HG03442 (cell line): ENCODE data around the gene ARHGAP25.

Experiments used
- ATAC-seq: cut with Tn5 transposase; IDR thresholded peaks from one replicate; pipeline ENCODE4 v1.9.1; 2021; ENCODE audit warnings: mild to moderate bottlenecking, moderate library complexity; ENCODE audit not compliant: unreplicated experiment

Gene ARHGAP25

DNA sequence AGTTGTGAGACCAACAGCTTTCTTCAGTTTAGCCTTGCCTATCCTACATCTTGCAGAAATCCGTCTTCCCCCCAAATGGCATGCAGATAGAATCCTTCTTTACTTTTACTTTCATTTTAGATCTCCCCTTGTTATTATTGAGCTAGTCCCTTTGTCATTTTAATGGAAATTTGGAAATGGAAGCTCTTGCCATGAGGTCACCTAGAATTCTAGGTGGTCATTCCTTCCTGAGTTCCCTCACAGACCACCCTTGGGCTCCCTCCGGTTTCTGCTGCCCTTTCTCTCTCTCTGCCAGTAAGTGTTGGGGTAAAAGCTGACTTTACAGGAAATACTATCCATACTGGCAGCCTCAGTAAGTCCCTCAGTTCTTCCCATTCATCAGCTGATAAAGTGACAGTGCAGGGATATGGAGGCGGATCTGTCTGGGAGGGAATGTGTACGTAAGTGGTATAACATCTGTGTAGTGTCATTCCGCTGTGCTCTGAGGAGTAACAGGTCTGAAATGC lies 30.2 kb downstream of the ARHGAP25 start:
- no peak for ATAC-seq

DNA sequence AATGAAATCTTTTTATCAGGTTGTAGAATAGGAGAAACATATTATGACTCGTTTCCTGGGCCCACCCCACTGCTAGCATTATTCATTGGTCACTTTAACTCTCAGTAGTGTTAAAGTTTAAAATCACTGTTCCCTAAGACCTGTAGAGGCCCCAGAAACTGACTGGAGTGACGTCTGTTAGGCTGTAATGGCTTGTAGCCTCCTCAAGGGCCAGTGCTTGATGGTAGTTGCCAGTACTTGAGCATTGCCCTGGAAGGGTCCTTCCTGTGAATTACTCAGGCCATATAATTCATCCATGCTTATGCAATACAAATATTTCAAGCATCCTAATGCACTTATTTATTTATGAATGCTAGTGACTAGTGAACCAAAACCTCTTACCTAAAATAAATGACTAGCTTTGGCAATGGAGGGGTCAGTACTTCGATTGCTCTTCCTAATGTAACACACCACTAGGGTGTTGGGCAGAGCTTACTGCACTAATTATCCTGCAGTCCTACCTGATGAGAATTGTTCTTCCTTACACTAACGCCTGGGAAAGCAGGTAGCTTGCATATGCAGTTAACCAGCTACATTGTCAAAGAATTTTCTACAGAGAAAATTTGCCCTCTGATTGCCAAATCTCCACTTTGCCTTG lies 31.2 kb downstream of the ARHGAP25 start:
- no peak for ATAC-seq

DNA sequence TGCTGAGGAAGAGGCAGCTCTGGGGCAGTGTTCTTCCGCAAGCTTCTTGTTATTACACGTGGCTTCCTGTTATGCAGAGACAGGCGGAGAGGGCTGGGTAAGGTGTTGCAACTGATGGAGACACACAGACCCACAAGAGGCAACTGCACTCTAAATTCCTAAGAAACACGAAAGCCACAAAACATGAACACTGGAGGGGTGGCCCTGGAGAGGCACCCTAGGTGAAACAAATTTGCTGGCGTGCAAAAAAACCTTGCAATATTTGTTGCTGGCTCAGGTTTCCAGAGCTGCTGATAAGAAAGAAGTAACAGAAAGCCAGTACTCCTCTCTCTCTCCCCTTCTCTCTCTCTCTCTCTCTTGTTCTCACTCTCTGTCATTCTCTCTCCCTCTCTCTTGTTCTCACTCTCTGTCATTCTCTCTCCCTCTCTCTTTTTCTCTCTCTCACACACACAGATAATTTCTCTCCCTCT lies 31.8 kb downstream of the ARHGAP25 start:
- no peak for ATAC-seq

DNA sequence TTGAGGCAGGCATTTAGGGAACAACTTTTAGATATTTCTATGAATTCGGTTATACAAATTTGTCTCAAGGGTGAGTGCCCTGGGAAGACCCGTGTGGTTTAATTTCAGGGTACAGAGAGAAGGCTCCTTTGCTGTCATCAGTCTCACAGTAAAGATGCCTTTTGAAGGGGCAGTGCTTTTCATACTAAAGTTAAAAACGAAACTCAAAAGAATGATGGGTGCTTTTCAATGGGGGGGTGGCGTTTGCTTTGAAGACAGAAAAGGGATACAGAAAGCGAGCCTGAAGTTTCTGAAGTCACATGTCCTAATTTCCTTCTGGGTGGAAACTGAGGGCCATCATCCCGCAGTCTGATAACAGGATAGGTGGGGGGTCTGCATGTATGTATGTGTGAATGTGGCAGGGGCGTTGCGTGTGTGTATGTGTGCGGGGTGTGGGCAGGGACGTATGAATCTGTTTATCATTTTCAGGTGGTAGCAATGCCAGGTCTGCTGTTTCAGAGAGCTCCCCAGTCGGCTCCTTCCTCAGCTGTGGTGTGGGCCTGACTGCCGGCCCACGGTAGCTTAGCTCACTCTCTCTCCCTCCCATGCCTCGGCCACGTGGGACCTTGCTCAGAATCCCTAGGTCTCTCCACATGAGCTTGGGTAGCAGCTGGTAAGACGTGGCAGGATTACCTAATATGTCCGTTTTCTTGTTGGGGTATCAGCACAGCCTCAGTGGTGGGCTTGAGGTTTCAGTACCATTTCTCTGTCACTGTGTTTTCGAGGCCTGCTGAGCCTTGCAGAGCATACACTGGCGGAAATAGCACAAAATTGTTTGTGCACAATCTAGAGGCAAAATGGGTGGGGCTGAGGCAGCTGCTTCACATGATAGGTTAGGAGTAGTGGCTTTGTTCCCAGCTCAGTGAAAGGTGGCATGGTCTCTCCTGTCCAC lies 32.7 kb downstream of the ARHGAP25 start:
- no peak for ATAC-seq

DNA sequence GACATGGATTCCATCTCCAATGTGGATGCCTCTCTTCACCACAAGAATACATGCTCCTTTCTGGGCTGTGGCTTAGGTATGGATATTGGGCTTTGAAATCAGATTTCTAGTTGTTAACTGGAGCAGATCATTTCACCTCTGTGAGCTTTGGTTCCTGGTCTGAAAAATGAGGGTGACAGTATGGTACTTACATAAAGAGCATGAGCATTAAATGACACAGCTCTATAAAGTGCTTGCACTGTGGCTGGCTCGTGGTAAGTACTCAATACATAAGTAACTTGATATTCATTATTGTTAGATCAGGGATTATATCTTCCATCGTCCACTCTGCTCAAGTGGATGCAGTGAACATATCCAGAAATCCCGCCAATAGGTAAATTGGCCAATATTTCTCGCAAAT lies 33.4 kb downstream of the ARHGAP25 start:
- no peak for ATAC-seq

DNA sequence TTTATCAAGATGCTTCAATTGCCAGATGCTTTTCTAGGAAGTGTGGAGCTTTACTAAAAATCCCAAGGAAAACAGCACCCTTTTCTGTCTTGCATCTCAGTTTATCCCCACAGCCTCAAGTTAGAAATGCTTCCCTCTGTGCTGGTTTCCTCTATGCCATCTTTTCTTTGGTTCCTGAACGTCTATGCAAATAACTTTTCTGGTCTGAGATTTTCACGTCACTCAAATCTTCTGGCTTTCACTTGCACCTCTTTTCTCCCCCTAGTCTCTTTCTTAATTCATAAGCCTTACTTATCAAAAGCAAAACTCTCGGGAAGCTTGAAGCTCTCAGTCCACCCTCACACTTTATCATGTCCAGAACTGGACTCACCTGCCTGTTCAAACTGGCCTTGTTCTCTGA lies 33.9 kb downstream of the ARHGAP25 start:
- no peak for ATAC-seq

DNA sequence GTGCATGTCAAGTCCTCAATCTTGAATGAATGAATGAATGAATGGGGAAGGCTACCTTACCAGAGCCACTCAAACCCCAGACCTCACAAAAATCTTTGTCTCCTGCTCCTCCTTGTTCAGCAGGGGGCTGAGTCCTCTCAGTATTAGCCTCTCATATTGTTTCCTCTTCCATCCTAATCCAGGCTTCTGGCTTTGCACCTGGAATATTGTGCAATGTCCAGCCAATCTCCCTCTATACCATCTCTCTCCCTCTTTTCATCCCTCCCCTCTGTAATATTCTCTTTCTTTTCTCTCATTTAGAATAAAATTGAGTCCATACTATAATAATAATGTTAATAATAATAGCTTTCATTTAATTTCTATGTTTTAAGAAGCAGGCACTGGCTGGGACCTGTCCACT lies 34.3 kb downstream of the ARHGAP25 start:
- no peak for ATAC-seq

DNA sequence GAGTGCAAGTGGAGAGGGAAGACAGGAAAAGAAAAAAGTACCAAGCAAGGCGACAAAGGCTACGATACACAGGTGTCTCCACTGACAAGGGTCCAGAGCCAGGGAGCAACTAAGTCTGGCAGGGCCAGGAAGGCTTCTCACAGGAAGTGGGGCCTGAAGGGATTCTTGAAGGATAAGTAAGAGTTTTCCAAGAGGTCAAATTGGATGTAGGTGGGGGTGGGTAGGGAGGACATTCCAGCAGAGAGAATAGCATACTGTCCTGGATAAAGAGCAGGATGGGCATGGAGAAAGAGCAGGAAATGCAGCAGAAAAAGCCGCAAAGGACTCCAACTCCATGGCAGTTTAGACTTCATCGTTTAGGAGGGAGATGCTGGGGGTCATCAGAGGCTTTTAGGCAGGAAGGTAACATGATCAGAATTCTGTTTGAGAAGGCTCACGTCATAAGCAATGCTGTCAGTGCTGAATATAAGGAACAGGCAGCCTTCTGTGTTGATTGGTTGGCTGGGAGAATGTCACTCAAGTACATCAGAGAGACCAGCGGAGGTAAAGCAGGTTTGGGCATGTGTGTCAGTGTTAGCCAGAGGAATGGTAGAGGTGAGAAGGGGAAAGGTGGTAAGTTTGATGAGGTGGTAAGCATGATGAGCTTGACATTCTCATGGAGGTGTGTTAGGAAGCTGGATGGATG lies 35.1 kb downstream of the ARHGAP25 start:
- no peak for ATAC-seq

DNA sequence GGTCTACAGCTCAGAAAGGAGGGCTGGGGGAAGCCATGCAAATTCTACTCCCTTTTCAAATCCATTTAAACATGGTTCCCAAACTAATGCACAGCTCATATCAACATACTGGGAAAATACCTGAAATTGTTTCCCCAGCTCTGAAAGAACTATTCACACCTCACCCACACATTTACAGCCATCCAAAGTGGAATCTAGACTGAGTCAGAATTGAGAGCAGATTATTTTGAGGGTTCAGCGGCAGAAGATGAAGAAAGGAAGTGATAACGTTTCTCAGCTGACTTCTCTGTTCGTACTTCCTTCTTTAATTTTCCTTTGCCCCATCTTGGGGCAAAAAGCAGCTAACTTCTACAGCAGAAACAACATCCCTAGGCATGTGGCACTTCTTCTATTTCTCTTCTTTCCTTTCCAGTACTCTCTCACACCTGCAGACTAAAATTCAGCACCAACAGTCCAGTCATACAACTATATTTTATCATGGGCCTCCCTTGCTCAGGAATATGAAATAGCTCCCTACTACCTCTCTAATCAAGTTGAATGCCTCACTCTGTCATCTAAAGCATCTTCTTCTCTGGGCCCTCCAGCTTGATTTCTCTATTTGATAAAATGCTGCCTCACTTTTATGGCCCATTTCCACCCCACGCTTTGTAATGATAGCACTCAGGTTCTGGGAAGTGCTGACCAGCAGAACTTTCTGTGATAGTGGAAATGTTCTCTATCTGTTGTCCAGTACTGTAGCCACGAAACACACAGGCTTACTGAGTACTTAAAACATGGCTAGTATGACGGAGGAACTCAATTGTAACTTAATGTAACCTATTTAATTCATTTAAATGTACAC lies 35.9 kb downstream of the ARHGAP25 start:
- ATAC-seq, result no peak

DNA sequence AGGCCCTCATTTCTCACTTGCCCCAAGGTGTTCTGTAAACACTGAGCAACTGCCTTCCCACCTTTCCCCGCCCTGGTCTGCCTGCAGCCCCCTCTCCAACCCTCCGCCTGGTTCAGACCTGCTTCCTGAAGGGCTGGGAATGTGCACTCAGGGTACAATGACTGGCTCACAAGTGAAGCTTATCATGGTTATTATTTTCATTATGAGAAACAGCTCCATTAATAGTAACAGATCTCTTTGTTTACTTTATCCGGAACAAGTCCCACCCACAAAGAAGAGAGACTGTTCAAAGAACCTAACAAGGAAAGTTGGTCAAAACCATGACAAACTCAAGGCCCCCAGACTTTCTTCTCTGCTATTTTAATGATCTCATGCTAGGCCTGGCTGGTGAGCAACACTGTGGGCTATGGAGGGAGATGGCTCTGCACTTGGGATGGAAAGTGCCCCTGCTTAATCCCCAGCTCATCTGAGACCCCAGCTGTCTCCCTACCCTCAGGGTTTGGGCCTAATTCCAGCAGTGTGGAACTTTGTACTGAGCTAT lies 36.7 kb downstream of the ARHGAP25 start:
- no peak for ATAC-seq

DNA sequence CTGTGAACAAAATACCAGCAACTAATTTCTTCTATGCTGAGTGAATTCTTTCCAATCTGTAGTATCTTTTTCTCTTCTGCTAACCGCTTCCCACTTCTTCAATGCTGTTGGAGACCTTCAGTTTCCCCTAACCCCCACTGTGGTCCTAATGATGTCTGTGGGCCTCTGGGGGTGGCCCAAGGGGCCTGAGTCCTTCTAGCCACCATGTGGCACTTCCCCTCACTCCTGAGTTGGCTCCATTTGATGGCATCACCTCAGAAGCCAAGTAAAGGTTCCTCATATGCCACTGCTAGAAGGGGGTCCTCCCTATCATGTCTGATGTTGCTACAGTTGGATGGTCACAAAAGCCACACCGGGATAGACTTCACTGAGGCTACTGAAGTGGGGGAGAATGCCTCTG lies 37.5 kb downstream of the ARHGAP25 start:
- ATAC-seq, result no peak

DNA sequence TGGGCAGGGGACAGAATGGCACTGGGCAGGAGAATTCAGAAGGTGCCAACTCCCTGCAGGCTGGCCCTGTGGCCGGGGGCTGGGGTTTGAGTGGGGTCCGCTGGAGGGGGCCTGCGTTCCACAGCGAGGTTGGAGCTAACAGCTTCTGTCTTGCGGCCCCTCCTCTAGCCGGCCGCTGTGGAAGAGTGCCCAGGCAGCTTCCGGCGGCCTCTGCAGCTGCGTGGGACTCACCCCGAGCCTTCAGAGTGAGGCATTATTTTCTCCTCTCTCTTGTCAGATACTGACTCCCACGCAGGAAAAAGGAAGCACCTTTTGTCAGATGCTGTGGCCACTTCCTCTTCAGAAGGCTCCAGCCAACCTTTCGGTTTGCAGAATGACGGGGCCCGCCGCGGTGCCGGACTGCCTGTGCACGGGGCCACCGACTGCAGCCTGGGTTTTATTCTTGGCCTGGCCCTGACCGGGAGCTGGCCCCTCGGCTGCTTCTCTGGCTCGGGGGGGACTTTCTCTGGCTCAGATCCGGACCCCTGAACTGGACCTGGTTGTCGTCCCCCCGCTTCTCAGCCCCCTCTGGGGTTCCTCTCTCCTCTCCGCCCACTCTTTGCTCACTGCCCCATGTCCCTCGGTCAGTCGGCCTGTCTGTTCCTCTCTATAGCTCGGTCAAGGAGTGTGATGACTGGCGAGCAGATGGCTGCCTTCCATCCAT lies 40.1 kb downstream of the ARHGAP25 start:
- peak; percentile 86 for ATAC-seq

DNA sequence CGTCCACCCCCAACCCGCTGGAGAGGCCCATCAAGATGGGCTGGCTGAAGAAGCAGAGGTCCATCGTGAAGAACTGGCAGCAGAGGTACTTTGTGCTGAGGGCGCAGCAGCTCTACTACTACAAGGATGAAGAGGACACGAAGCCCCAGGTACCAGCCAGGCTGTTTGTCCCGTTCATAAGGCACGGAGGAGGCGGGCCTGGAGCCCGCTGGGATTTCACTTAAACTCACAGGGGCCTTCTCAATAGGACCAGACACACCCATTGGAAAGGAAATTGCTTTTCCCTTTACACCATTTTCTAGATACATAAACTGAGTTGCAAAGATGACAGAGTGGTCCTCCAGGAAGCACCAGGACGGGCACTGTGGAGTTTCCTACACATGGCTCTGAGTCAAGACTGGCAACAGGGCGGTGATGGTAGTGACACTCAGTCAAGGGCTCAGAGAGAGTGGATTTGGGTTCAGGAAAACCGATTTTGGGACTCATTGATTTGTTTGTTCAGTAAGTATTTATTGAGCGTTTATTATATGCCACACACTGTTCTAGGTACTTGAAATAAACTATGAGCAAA lies 40.7 kb downstream of the ARHGAP25 start:
- ATAC-seq, result no peak

DNA sequence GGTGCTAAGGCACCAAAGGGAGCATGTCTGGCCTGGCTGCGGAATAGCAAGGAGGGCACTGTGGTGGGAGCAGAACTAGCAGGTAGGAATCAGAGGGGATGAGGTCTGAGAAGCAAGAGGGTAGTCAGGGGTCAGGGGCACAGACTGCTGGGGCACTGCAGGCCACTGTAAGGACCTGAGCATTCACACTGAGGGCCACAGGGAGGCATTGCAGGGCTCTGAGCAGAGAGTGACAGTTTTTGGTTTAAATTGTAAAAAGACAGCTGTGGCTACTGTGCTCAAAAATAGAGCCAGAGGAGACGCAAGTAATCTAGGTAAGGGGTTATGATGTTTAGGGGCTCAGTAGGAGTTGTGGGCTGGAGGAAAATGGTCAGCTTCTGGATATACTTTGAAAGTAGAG lies 41.5 kb downstream of the ARHGAP25 start:
- no peak for ATAC-seq

DNA sequence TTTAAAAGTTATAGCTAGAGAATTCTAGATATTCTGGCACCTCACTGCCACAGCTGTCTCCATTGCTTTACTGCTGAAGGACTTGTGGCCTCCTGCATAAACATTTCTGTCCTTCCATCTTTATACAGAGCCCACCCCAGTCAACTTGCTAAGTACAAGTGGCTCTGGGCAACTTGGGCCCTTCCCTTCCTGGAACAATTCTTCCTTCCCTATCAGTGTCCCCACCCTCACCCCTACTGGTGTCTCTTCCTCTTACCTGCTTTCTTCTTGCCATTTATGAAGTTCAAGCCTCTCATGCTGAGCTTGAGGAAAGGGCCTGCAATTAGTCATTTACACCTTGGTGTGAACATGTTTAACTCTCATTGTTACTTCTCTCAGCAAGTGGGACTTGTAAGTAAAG lies 45.0 kb downstream of the ARHGAP25 start:
- no peak for ATAC-seq

DNA sequence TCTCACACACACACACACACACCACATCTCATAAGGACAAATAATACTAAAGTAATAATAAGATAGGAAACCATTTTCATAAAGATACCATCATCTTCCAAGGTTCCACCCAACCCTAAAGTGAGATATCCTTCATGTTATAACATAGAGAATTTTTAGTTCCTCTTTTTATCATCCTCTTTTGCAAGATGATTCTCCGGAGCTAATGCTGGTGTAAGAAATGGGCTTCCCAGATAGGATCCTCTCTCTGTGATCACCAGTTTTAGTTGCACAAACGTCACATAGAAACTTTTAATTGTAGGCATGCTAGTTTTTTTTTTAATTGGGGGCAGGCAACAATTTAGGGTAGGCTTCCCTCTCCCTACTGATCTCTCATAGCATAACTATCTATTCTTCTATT lies 49.6 kb downstream of the ARHGAP25 start:
- no peak for ATAC-seq

DNA sequence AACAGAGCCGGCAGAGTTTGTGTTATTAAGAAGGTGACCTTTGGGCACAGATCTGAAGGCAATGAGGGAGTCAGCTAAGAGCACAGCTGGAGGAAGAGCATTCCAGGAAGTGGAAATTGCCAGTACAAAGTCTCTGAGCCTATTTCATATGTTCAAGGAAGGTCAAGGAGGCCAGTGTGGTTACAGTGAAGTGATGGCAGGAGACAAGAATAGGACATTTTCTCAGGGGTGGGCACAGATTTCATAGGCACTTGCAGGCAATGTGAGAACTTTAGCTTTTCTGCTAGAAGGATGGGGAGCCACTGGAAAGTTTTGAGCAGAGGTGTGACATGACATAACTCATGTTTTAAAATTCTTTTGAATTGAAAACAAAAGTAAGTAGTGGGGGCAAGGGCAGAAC lies 50.3 kb downstream of the ARHGAP25 start:
- ATAC-seq, result no peak

DNA sequence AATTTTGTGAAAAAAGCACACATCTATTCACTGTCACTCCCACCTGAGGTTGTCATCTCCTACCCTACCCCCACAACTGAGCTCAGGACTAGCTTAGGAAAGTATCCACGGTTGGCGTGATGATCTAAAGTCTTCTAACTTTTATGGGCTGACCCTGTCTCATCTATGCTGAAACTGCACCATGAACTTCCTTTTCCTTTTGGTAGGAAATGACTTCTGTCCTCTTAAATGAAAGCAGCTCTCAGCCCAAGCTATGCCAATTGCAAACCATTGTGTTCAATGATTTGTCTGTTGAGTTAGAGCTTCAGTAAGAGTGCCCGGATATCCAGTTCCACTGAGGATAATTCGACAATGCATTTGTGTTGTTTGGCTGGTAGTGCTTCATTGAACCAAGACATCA lies 52.7 kb downstream of the ARHGAP25 start:
- ATAC-seq, result no peak

DNA sequence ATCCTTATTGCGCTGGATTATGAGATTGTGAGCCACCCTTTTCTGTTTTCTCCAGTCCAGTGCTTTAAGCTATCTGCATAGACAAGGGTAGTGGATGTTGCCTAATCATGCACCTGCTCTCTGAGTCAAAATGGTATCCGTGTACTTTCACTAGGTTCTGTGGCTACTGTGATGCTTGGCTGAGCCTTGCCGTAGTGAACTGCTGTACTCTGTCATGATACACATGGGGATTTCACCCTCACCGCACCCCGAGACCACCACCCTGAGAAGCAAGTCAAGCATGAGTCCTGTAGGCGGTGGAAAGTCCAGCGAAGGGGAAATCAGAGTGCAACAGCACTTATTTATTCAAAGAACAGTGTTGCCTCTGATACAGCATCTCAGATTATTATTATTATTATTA lies 55.0 kb downstream of the ARHGAP25 start:
- peak; percentile 100 for ATAC-seq
